GM20000 (cell line): ENCODE data around the gene CDKAL1.

ENCODE experiments used
- DNase-seq: peaks from one replicate; pipeline ENCODE4 v3.0.0; 2012; ENCODE audit warnings: low spot score
- CTCF ChIP-seq: IDR thresholded peaks from 2 replicates; pipeline ENCODE4 v1.5.1; 2012; ENCODE audit warnings: mild to moderate bottlenecking, control low read depth; ENCODE audit errors: extremely low read depth, missing control alignments

The CDKAL1 gene

DNA sequence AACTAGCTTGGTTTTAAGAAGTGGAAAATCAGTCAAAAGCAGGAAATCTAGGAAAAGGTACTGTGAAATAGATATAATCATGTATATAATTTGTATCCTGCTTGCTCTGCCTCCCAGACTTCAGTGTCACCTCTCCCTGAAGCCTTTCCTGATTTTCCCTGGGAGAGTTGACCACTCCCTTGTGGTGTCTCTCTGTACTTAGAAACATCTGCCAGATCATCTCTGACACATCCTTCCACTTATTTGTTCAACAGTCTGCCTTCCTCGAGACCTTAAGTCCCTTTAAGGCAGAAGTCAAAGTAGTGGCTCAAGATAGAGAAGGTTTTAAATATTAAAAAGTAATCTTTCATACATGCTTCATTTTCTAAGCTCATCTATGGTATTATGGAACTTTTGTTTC lies 236.5 kb downstream of the CDKAL1 start:
- no peak for DNase-seq
- TF ChIP-seq CTCF = no peak

GRCh38 chr6:20771409-20771808 lies 237.2 kb downstream of the CDKAL1 start:
- TF ChIP-seq CTCF = no peak
- no peak for DNase-seq

DNA sequence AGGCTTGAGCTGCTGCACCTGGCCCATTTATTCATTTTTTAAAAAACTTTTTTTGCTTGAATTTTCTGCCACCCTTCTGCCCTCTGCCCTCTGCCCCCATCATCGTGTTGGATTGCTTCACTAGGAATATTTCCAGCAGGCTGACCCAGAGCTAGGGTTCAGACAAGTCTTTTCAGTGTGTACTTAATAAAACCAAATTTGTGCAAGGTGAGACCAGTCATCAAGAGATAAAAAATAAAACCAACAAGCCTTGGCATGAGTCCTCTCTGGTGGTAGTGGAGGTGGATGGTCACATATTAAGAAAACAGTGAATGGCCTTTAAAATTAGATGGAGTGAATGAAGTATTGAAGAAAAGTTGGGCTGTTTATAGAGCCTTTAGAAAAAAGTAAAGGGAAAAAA lies 239.6 kb downstream of the CDKAL1 start:
- DNase-seq = no peak
- TF ChIP-seq CTCF = no peak

GRCh38 chr6:20775981-20776380 lies 241.7 kb downstream of the CDKAL1 start:
- no peak for DNase-seq
- TF ChIP-seq CTCF = no peak

DNA sequence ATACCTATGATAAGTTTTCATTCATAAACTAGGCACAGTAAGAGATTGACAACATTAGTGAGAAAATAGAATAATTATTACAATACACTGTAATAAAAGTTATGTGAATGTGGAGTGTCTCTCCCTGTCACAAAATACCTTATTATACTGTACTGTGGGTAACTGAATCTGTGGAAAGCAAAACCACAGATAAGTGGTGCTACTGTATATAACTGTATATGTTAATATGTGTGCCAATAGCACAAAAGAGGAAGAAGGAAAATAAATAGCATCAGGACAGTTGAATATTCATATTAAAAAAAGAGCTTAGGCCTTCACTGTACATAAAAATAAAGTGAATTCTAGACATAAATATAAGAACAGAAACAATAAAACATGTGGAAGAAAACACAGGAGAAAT lies 243.5 kb downstream of the CDKAL1 start:
- no peak for DNase-seq
- no peak for TF ChIP-seq CTCF

DNA sequence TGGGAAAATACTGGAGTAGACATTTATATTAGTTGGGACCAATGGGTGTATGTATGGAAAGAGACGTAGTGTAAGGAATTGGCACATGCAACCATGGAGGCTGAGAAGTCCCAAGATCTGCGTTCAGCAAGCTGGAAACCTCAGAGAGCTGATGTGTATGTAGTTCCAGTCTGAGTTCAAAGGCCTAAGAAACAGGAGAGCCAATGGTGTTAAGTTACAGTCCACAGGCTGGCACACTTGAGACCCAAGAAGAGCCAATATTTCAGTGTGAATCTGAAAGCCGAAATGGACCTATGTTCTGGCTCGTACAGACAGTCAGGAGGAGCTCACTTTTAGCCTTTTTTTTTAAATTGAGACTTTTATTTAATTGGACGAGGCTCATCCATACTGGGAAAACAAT lies 244.2 kb downstream of the CDKAL1 start:
- DNase-seq = no peak
- TF ChIP-seq CTCF = no peak

GRCh38 chr6:20778912-20779311 lies 244.7 kb downstream of the CDKAL1 start:
- no peak for TF ChIP-seq CTCF
- no peak for DNase-seq

GRCh38 chr6:20789162-20789561 lies 254.9 kb downstream of the CDKAL1 start:
- DNase-seq = no peak
- no peak for TF ChIP-seq CTCF
